Brain microvascular endothelial cell (primary cell): ENCODE results near the gene CNNM4.

Experiments used
- DNase-seq: peaks from one replicate; pipeline ENCODE4 v3.0.0-alpha.2; 2020
- H3K27ac ChIP-seq: fragments of 250-450 bp; sonication (Bioruptor Pico); 2 replicates; pipeline ENCODE4 v1.5.1; 2020; ENCODE audit warnings: mild to moderate bottlenecking, moderate library complexity
- H3K27me3 ChIP-seq: fragments of 250-450 bp; sonication (Bioruptor Pico); replicated peaks from 2 replicates; pipeline ENCODE4 v1.5.1; 2020; ENCODE audit warnings: mild to moderate bottlenecking
- H3K36me3 ChIP-seq: fragments of 250-450 bp; sonication (Bioruptor Pico); replicated peaks from 2 replicates; pipeline ENCODE4 v1.5.1; 2020; ENCODE audit warnings: mild to moderate bottlenecking
- H3K4me3 ChIP-seq: 2 replicates; pipeline ENCODE4 v1.5.1; 2011; ENCODE audit warnings: low read depth, mild to moderate bottlenecking, control low read depth, low read length, moderate library complexity
- in situ Hi-C: cut with HindIII; loops from 2 replicates; pipeline ENCODE4 v1.10.0; 2017; ENCODE audit warnings: low sequenced_read_pairs, low pct_ligation_motif_present
- TF ChIP-seq, protein P1 (sequence below): IDR thresholded peaks from 2 replicates; pipeline ENCODE4 v1.5.1; 2011; ENCODE audit warnings: low read depth, mild to moderate bottlenecking, moderate library complexity, low read length, control low read depth, inconsistent platforms; ENCODE audit errors: missing control alignments

Gene CNNM4

DNA sequence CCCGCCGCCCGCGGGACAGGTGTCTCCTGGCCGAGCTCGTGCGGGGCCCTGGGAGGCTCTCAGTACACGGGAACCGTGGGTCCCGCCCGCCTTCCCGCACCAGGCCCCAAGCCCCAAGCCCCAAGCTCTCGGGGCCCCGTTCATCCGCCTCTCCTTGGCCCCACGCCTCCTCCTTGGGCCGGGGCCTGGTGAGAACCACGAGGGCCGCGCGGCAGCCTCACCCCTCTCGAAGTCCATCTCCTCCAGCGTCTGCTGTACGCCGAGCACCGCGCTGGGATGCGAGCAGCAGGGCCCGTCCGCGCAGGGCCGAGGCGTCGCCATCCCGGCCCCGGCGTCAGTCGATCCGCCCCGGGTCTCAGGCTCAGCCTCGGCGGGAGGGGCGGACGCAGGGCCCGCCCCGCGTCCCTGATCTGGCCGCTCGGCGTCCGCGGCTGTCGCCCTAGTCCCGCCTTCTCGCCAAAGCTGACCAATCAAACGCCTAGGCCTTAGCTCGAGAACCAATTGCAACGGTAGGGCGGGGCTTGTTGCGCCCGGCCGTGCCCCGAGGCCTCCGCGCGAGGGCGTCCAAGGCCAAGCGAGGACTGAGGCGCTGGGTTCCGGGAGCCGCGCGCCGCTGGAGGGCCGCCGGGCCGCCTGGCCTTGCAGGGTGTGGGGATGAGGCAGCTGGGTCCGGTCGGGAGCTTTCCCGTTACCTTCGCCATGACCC lies 97.1 kb downstream of the CNNM4 start, which contains the start of gene ANKRD39:
Gene ANKRD39, minus strand, starts transcription at position 350 of the 706 bp plus-strand sequence. Its CDS starts 29 bp downstream, at position 321.
- Histone ChIP-seq H3K36me3 (peaks cover 26% of the 10 kb centered on the region), H3K27ac (no peak within 1 kb of the TSS), H3K4me3 (peak within 1 kb of the TSS; percentile 74), H3K27me3 (no peaks in the 10 kb centered on the region)
- TF ChIP-seq, protein P1, sequence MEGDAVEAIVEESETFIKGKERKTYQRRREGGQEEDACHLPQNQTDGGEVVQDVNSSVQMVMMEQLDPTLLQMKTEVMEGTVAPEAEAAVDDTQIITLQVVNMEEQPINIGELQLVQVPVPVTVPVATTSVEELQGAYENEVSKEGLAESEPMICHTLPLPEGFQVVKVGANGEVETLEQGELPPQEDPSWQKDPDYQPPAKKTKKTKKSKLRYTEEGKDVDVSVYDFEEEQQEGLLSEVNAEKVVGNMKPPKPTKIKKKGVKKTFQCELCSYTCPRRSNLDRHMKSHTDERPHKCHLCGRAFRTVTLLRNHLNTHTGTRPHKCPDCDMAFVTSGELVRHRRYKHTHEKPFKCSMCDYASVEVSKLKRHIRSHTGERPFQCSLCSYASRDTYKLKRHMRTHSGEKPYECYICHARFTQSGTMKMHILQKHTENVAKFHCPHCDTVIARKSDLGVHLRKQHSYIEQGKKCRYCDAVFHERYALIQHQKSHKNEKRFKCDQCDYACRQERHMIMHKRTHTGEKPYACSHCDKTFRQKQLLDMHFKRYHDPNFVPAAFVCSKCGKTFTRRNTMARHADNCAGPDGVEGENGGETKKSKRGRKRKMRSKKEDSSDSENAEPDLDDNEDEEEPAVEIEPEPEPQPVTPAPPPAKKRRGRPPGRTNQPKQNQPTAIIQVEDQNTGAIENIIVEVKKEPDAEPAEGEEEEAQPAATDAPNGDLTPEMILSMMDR, result peak; percentile 68
- in situ Hi-C loops, result no loop called here
- DNase-seq, result peak; percentile 98

DNA sequence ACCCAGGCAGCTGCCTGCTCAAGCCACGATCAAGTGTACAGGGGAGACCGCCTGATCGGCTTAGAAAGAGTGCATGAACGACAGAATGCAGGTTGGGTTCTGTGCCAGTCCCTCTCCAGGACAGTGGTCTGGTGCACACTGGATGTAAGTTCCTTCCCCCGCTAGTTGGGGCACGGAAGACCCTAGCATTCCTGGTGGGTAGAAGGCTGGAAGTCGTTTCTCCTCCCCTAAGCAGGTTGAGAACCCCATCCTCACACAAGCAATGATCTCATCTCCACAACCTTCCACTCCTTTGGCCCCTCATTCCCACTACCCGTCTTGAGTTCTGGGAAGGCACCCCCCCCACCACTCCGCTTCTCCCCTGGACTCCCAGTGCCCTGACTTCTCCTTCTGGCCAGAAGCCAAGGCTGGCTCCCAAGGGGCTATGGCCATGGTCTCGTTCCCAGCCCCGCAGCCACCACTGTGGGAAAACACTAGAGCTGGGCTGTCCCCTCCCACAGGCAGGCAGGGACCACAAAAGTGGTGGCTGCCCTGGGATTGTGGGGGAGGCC lies 98.5 kb downstream of the CNNM4 start:
- in situ Hi-C loops, result no loop called here
- peaks cover 39% of the 10 kb centered on the region for H3K36me3 ChIP-seq
- DNase-seq, result no peak
- no peak overlapping the region for H3K27ac ChIP-seq
- TF ChIP-seq, protein P1, result no peak
- H3K27me3 ChIP-seq, result no peaks in the 10 kb centered on the region
- peak overlapping the region; percentile 52 for H3K4me3 ChIP-seq

DNA sequence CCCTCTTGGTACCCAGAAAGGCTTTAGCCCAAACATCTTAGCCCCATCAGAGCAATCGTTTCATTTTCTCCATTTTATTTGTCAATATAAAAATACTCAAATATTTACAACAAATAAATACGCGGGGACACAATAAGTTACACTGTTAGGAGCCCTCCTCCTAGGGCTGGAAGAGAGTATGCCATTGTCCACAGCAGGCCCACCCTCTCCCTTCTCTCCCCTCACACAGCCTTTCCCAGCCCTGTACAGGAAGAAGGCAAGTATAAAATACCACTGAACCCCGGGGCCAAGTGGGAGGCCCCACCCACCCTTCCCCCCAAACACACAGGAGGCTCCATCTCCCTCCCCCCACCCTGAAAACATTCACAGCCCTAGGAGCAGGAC lies 99.0 kb downstream of the CNNM4 start:
- H3K36me3 ChIP-seq, result peaks cover 44% of the 10 kb centered on the region

DNA sequence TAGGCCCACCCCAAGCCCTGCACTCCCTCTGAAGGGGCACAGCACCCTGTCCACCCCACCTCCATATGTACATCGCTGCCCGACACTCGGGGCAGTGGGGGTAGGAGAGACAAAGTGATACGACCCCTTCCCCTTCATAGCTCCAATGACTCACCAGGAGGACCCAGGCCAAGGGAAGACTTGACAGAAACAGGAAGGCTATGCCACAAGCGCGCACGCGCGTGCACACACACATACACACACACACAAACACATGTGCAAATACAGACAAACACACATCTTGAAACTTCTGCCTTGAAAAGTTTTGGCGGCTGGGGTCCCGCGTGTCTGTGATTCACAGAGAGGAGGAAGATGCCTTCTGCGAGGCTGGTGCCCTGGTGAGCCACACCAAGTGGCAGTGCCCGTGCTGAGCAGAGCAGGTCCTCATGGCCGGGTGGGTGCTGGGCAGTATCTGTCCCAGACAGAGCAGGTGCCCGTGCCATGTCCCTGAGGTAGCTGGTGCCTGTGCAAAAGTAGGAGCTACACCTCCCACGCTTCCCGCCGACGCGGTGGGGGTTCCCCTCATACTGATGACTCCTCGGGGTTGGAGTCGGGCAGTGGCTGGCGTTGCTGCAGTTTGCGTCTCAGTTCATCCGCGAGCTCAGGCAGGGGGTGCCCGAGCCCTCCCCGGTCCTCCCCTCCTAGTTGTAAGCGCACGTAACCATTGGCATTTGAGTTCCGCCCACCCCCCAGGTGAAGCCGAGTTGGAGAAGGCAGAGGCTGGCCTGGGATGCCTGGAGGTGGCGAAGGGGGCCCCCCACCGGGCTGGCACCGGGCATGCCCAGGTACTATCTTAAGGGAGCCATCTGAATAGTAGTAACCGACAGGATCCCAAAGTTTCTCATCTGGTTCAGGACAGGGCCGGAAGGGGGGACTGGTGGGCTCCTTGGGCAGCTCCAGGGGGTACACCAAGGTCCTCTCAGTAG lies 99.6 kb downstream of the CNNM4 start:
- Histone ChIP-seq H3K36me3 (peaks cover 50% of the 10 kb centered on the region), H3K27ac (no peak overlapping the region), H3K27me3 (no peaks in the 10 kb centered on the region), H3K4me3 (no peak overlapping the region)
- DNase-seq, result no peak
- in situ Hi-C loops, result no loop called here
- TF ChIP-seq, protein P1, result no peak

More for the DNA sequence above, 99.0 kb downstream of the CNNM4 start:
- in situ Hi-C loops, result no loop called here
- H3K27me3 ChIP-seq, result no peaks in the 10 kb centered on the region
- H3K27ac ChIP-seq, result no peak overlapping the region
- no peak for DNase-seq
- H3K4me3 ChIP-seq, result no peak overlapping the region
- TF ChIP-seq, protein P1, result no peak

DNA sequence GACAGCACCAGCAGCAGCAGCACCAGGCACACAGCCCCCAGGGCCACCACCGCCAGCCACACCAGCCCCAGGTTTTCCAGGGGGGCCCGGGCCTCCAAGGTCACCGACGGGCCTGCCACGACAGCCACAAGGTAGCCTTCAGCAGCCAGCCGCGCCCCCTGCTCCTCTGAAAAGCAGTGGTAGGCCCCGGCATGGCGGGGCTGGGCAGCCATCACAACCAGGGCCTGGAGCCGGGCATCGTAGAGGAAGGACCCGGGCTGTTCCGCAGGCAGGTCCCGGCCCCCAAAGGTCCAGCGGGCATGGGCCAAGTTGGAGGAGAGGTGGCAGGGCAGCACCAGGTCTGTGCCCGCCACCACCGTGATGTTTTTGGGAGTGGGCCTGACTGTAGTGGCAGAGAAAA lies 100.4 kb downstream of the CNNM4 start:
- Histone ChIP-seq H3K27me3 (no peaks in the 10 kb centered on the region), H3K4me3 (no peak overlapping the region), H3K36me3 (peaks cover 58% of the 10 kb centered on the region), H3K27ac (no peak overlapping the region)
- in situ Hi-C loops, result no loop called here
- TF ChIP-seq, protein P1, result no peak
- no peak for DNase-seq
